Common myeloid progenitor, CD34-positive (primary cell): ENCODE measurements around the gene TNIK.

Experiments
- CTCF ChIA-PET: fragments of 350-600 bp; sonication (Branson Sonifier 250); formaldehyde crosslinking; loops from one replicate; lab custom pipeline; 2021; ENCODE audit warnings: antibody characterized with exemption; lab: Charles Lee
- POLR2A ChIA-PET: fragments of 350-600 bp; sonication (Branson Sonifier 250); formaldehyde crosslinking; loops from one replicate; lab custom pipeline; 2021; ENCODE audit warnings: antibody characterized with exemption; lab: Charles Lee
- DNase-seq, 3 donors: peaks; one replicate each; pipeline versions ENCODE4 v3.0.0 to v3.0.0-alpha.2; 2013
- H3K27ac ChIP-seq, 2 experiments: 1 replicate in 1 of 2; 2 replicates in 1 of 2; pipeline ENCODE4 v1.7.0; 2013; ENCODE audit warnings: inconsistent platforms in 2 of 2, low read length in 2 of 2, mild to moderate bottlenecking in 2 of 2, low read depth in 1 of 2, moderate library complexity in 1 of 2; ENCODE audit not compliant: severe bottlenecking in 2 of 2, insufficient read depth in 1 of 2, poor library complexity in 1 of 2
- H3K27me3 ChIP-seq, 5 experiments: replicated peaks in 2 of 5; 1 replicate in 3 of 5; 2 replicates in 2 of 5; pipeline versions ENCODE4 v1.6.1 to v1.7.0; 2013; ENCODE audit warnings: low read length in 4 of 5, mild to moderate bottlenecking in 2 of 5, moderate library complexity in 2 of 5, inconsistent platforms in 1 of 5; ENCODE audit not compliant: insufficient read depth in 5 of 5, control insufficient read depth in 4 of 5
- H3K36me3 ChIP-seq, 4 experiments: 1 replicate in 2 of 4; 2 replicates in 2 of 4; pipeline versions ENCODE4 v1.6.1 to v1.7.0; 2013; ENCODE audit warnings: low read length in 3 of 4, control low read depth in 1 of 4, mild to moderate bottlenecking in 1 of 4; ENCODE audit not compliant: control insufficient read depth in 4 of 4, insufficient read depth in 4 of 4
- H3K4me1 ChIP-seq, 4 experiments: 1 replicate in 3 of 4; 2 replicates in 1 of 4; pipeline versions ENCODE4 v1.6.1 to v1.7.1; 2013; ENCODE audit warnings: low read length in 3 of 4, mild to moderate bottlenecking in 3 of 4, control low read depth in 1 of 4, inconsistent platforms in 1 of 4, moderate library complexity in 1 of 4; ENCODE audit not compliant: control insufficient read depth in 4 of 4, insufficient read depth in 4 of 4; ENCODE audit errors: control extremely low read depth in 1 of 4
- H3K4me3 ChIP-seq, 7 experiments: 1 replicate in 4 of 7; 2 replicates in 3 of 7; pipeline versions ENCODE4 v1.5.1 to v1.7.0; 2013; ENCODE audit warnings: mild to moderate bottlenecking in 7 of 7, low read length in 6 of 7, moderate library complexity in 6 of 7, inconsistent platforms in 2 of 7, low read depth in 2 of 7, control low read depth in 1 of 7; ENCODE audit not compliant: insufficient read depth in 4 of 7, control insufficient read depth in 1 of 7; ENCODE audit errors: extremely low read depth in 1 of 7
- H3K9me3 ChIP-seq, 5 experiments: 1 replicate in 4 of 5; 2 replicates in 1 of 5; pipeline versions ENCODE4 v1.6.1 to v1.7.1; 2013; ENCODE audit warnings: low read length in 4 of 5, mild to moderate bottlenecking in 2 of 5, inconsistent platforms in 1 of 5, low read depth in 1 of 5, moderate library complexity in 1 of 5; ENCODE audit not compliant: control insufficient read depth in 4 of 5, insufficient read depth in 2 of 5; ENCODE audit errors: control extremely low read depth in 1 of 5
- WGBS: methylation state at CpG from one replicate; pipeline ENCODE4 v1.1.5; 2013; ENCODE audit not compliant: insufficient coverage; 5-methylcytosine and 5-hydroxymethylcytosine counted together

Gene TNIK

GRCh38 chr3:171297951-171298350, 162.3 kb downstream of the TNIK start:
- peaks cover 0 to 6% (median 0%) of the 10 kb centered on the region in 5 experiments for H3K9me3 ChIP-seq
- no CpG with 5 or more reads among the region's 1 CpG for WGBS
- POLR2A ChIA-PET: no interaction called here
- CTCF ChIA-PET: no interaction called here
- H3K27ac ChIP-seq: no peak overlapping the region
- H3K4me3 ChIP-seq: no peak overlapping the region
- H3K36me3 ChIP-seq: peaks cover 0 to 17% (median 0%) of the 10 kb centered on the region in 4 experiments
- no peaks in the 10 kb centered on the region for H3K27me3 ChIP-seq
- DNase-seq: no peak
- peaks cover 0 to 31% (median 7%) of the 10 kb centered on the region in 4 experiments for H3K4me1 ChIP-seq

- no peak for DNase-seq
- POLR2A ChIA-PET: no interaction called here
- peaks cover 0 to 6% (median 0%) of the 10 kb centered on the region in 5 experiments for H3K9me3 ChIP-seq
Observed at GRCh38 chr3:171297207-171297606, 163.0 kb downstream of the TNIK start.

GRCh38 chr3:171295484-171296373, 164.5 kb downstream of the TNIK start:
- no peak for DNase-seq
- Histone ChIP-seq H3K27ac (no peak overlapping the region), H3K4me1 (peaks cover 0 to 39% (median 11%) of the 10 kb centered on the region in 4 experiments), H3K36me3 (peaks cover 0 to 17% (median 0%) of the 10 kb centered on the region in 4 experiments), H3K4me3 (no peak overlapping the region), H3K27me3 (no peaks in the 10 kb centered on the region), H3K9me3 (peaks cover 0 to 6% (median 0%) of the 10 kb centered on the region in 5 experiments)
- 79% methylated on average over 4 of the region's 5 CpGs for WGBS
- ChIA-PET CTCF (no interaction called here), POLR2A (interaction anchor here (0.6 kb wide), 1 partner anchor 38 kb away, joined by 3 read pairs; no protein-coding TSS in a partner anchor)

More at GRCh38 chr3:171297207-171297606, 163.0 kb downstream of the TNIK start:
- CTCF ChIA-PET: no interaction called here
- Histone ChIP-seq H3K27ac (no peak overlapping the region), H3K36me3 (peaks cover 0 to 17% (median 0%) of the 10 kb centered on the region in 4 experiments), H3K27me3 (no peaks in the 10 kb centered on the region), H3K4me3 (no peak overlapping the region), H3K4me1 (peaks cover 0 to 34% (median 9%) of the 10 kb centered on the region in 4 experiments)
- no CpG with 5 or more reads among the region's 2 CpGs for whole genome bisulfite sequencing

GRCh38 chr3:171293142-171293782, 166.9 kb downstream of the TNIK start:
- no peak overlapping the region for H3K27ac ChIP-seq
- peak in 1 of 3 donors; percentile 24 for DNase-seq
- POLR2A ChIA-PET: no interaction called here
- no peaks in the 10 kb centered on the region for H3K9me3 ChIP-seq
- H3K27me3 ChIP-seq: no peaks in the 10 kb centered on the region
- CTCF ChIA-PET: interaction anchor here (1.5 kb wide), 2 partner anchors 8 kb away, joined by 3 to 4 read pairs; no protein-coding TSS in a partner anchor
- H3K36me3 ChIP-seq: peaks cover 0 to under 1% (median 0%) of the 10 kb centered on the region in 4 experiments
- no peak overlapping the region for H3K4me3 ChIP-seq
- no CpG with 5 or more reads among the region's 1 CpG for WGBS
- peaks cover 8 to 48% (median 18%) of the 10 kb centered on the region in 4 experiments for H3K4me1 ChIP-seq

GRCh38 chr3:171290680-171291079, 169.5 kb downstream of the TNIK start:
- ChIA-PET POLR2A (no interaction called here), CTCF (interaction anchor here (0.9 to 1.6 kb wide), 3 partner anchors 10 to 24 kb away, joined by 3 to 6 read pairs (median 3); no protein-coding TSS in a partner anchor)
- Histone ChIP-seq H3K27ac (no peak overlapping the region), H3K27me3 (no peaks in the 10 kb centered on the region), H3K4me1 (peaks cover 8 to 51% (median 29%) of the 10 kb centered on the region in 4 experiments), H3K36me3 (no peaks in the 10 kb centered on the region), H3K9me3 (no peaks in the 10 kb centered on the region), H3K4me3 (no peak overlapping the region)
- DNase-seq: no peak
- no CpG with 5 or more reads among the region's 2 CpGs for WGBS

- ChIA-PET CTCF (interaction anchor here (1.3 kb wide), 1 partner anchor 10 kb away, joined by 4 read pairs; no protein-coding TSS in a partner anchor), POLR2A (no interaction called here)
- H3K9me3 ChIP-seq: no peaks in the 10 kb centered on the region
- no peaks in the 10 kb centered on the region for H3K36me3 ChIP-seq
- no peak overlapping the region for H3K27ac ChIP-seq
- no peak overlapping the region for H3K4me3 ChIP-seq
- peaks cover 10 to 55% (median 37%) of the 10 kb centered on the region in 4 experiments for H3K4me1 ChIP-seq
- H3K27me3 ChIP-seq: no peaks in the 10 kb centered on the region
- DNase-seq: no peak
Observed at GRCh38 chr3:171289291-171289690, 170.9 kb downstream of the TNIK start.
